NCI-H2081 treated with DMSO at 0.1 percent for 48 hours (cell line): ENCODE data around the gene EEF1AKMT3.

Experiments used
- DNase-seq: peaks from one replicate; lab custom pipeline; 2025; lab: John Stamatoyannopoulos, UW

Gene EEF1AKMT3

GRCh38 chr12:57751432-57751787, 21.0 kb upstream of the EEF1AKMT3 start:
- no peak for DNase-seq

DNA sequence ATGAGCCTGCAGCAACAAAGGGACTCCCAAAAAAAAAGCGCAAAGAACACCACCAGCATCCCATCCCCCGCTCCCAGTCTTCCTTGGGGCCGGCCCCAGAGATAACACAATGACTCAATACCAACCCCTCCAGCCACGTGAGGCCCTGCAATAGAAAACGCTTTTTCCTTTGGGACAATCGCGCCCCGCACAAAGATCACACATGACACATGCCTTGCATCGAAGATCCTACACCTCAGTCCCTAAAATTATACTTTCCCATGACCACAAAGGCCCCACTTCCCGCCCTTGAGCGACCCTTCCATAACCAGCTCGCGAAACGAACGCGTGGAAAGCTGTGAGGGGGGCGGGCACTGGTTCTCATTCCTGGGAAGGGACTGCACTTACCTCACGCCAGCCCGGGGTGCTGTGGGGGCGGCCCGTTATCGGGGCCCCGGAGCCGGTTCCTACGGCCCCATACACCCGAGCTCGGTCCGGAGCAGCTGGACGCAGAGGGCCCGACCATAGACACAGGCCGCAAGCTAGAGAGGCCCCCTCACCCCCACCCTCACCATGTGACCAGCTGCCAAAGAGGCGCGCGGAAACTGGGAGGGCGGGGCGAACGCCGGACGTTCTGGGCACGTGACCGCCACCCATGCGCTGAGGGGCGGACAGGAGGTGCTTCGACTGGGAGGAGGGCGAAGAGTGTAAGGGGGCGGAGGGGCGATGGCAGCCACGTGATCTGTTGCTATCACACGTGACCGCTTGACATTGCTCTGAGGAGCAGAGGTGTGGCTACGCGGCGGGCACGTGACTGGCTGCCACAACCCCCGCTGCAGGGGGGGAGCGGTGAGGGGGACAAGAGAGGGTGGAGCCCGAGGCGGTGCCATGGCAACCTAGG, 20.4 kb upstream of the EEF1AKMT3 start, which contains the start of gene CDK4:
TSS of gene CDK4 (minus strand) at position 523 of the 880 bp plus-strand sequence. CDS start 593 bp downstream, outside the sequence.
- peak; percentile 97 for DNase-seq

GRCh38 chr12:57752668-57753000, 19.8 kb upstream of the EEF1AKMT3 start:
- DNase-seq: no peak

- DNase-seq: no peak
Measured at GRCh38 chr12:57753756-57754337, 18.6 kb upstream of the EEF1AKMT3 start.

GRCh38 chr12:57754411-57755193, 17.8 kb upstream of the EEF1AKMT3 start, which contains the start of gene MARCHF9:
MARCHF9 (plus strand) TSS chr12:57755103; CDS start chr12:57755529, 426 bp downstream.
- DNase-seq: peak; percentile 29

GRCh38 chr12:57755194-57755453, 17.3 kb upstream of the EEF1AKMT3 start:
- no peak for DNase-seq

DNA sequence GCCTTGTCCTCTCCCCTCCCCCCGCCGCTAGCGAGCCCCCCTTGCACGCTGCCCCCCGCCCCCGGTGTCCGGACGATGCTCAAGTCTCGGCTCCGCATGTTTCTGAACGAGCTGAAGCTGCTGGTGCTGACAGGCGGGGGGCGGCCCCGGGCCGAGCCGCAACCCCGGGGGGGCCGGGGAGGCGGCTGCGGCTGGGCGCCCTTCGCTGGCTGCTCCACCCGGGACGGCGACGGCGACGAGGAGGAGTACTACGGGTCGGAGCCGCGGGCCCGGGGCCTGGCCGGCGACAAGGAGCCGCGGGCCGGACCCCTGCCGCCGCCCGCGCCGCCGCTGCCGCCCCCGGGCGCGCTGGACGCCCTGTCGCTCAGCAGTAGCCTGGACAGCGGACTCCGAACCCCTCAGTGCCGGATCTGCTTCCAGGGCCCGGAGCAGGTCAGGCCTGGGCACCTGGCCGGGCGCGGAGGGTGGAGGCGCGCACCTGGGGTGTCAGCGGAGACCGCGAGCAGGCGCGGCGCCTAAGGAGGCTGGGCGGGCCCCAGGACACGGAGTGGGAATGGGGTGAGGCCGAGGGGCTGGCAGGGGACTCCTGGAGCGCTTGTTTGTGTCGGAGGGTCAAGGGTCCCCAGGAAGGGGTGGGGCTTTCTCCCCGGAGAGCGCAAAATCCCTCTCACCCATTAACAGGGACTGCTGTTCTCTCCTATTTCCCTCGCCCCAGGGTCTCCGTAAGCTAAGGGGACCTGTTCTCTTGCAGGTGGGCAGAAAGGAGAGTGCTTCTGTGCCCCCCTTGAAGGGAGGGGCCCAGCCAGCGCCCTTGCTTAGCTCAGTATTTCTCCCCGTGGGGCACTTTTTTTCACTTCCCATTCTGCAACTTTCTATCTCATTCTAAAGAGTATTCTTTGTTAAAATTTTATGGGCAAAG, 16.7 kb upstream of the EEF1AKMT3 start:
- no peak for DNase-seq

GRCh38 chr12:57756406-57757341, 15.7 kb upstream of the EEF1AKMT3 start:
- DNase-seq: no peak

- DNase-seq: no peak
Measured at GRCh38 chr12:57757771-57758170, 14.6 kb upstream of the EEF1AKMT3 start.

DNA sequence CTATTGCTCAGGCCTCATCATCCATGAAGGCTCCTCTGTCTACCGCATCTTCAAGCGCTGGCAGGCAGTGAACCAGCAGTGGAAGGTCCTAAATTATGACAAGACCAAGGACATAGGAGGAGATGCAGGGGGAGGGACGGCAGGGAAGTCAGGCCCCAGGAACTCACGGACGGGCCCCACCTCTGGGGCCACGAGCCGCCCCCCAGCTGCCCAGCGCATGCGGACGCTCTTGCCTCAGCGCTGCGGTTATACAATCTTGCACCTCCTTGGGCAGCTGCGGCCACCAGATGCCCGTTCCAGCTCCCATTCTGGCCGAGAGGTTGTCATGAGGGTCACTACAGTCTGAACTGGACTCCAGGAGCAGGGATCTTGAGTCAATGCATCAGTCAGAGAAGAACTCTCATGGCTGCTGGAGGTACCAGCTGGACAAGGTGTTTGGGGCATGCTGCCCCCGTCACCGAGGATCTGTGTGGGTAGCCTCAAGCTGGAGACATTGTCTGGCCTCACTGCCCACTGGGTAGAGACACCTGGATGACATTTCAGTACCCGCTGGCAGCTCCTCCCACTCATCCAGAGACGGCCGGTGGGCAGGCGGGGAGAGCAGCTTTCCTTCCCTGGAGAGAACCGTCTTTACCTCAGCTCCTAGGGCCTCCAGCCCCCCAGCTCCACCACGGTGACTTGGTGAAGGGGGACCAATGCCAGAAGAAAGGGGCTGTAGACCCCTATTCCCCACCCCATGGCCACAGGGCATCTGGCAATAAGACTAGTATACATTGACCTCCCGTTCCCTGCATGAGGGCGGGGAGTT, 13.7 kb upstream of the EEF1AKMT3 start:
- no peak for DNase-seq

- no peak for DNase-seq
Measured at GRCh38 chr12:57759360-57759980, 12.9 kb upstream of the EEF1AKMT3 start.

- no peak for DNase-seq
Measured at GRCh38 chr12:57760347-57760982, 11.9 kb upstream of the EEF1AKMT3 start.

DNA sequence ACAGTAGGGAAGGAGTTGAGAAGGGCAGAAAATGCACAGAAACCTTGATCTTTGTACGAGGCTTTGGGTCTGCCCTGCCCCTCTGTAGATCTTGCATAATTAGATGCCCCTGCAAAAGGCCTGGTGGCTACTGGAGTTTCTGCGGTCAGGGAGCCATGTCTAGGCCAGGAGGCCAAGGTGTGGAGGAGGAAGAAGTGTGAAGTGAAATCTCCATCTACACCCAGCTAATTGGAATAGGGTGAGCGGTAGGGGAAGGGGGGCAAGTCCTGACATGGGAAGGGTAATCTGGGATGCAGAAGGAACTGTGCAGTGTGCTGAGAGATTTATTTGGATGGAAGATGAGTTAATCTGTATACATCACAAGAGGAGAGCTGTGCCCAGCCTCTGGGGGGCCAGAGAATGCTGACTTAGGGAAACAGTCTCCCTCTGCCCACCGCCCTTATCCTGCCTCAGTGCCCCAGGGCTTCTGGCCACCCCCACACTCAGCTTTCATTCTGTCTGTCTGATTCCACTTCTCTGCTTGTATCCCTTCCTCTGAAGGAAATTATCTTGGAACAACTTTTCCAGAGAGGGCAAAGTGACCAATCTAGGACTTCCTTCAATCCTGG, 10.9 kb upstream of the EEF1AKMT3 start:
- DNase-seq: no peak

DNA sequence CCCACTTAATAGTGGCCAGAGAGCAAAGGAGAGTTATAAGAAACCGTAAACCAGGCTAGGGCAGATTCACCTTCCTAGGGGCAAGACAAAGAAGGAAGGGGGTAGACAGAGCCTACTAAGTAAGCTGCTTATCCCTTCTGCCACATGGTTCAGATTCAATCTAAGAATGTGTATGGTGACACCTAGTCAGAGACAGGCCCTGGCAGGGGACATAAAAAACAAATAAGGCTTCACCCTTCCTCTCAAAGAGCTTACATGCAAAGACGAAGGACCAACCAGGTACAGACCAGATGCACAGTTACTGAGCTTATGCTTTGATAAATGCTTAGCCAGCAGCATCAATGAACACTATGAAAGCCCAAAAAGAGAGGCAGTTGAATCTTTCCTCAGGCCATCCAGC, 10.0 kb upstream of the EEF1AKMT3 start:
- DNase-seq: no peak

DNA sequence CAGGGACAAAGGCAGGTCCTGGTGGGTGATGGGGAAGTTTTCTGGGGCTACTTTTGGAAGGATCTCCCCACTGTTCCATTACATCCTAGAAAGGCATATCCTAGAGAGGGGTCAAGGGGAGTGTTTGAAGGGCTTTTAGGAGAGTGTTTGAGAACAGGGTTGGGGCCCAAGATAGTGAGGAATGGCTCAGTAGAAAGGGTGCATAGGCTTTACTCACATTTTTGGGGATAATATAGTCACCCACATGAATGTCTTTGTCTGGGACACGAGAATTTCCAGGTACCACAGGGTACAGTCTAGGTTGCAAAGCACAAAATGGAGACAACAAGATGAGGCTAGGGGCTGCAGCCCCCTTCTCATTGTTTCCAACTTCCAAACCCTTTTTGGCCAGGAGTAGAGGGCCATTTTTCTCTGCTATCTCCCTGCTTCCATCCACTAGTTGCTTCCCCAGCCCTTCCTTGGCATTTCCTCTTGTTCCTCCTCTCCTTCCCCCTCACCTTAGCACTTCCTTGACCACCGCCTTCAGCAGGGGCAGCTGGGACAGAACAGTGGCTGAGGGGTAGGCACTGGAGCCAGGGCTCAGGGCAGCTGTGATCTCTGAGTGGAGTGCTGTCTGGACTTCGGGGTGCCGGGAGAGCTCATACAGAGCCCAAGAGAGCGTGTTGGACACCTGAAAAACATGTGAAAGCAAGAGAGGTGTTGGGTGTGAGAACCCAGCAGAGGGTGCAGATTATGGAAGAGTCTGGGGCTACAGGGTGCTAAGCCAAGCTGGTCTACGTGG, 8.3 kb upstream of the EEF1AKMT3 start:
- no peak for DNase-seq

- DNase-seq: no peak
Measured at GRCh38 chr12:57764662-57765002, 7.8 kb upstream of the EEF1AKMT3 start.

GRCh38 chr12:57765003-57765697, 7.3 kb upstream of the EEF1AKMT3 start:
- no peak for DNase-seq
